Neural progenitor cell (in vitro differentiated cells): ENCODE data around the gene CHMP1A.

Experiments
- EZH2 ChIP-seq: fragments of 200-600 bp; sonication (generic); IDR thresholded peaks from 2 replicates; pipeline ENCODE4 v1.6.1; 2017; ENCODE audit warnings: antibody characterized with exemption, mild to moderate bottlenecking, moderate library complexity
- EZH2phosphoT487 ChIP-seq: fragments of 200-600 bp; sonication (generic); IDR thresholded peaks from 2 replicates; pipeline ENCODE4 v1.6.1; 2017; ENCODE audit warnings: antibody characterized with exemption
- TF ChIP-seq, protein P1 (sequence below): fragments of 200-600 bp; sonication (generic); IDR thresholded peaks from 2 replicates; pipeline ENCODE4 v1.5.1; 2017; ENCODE audit warnings: antibody characterized with exemption, mild to moderate bottlenecking

DNA sequence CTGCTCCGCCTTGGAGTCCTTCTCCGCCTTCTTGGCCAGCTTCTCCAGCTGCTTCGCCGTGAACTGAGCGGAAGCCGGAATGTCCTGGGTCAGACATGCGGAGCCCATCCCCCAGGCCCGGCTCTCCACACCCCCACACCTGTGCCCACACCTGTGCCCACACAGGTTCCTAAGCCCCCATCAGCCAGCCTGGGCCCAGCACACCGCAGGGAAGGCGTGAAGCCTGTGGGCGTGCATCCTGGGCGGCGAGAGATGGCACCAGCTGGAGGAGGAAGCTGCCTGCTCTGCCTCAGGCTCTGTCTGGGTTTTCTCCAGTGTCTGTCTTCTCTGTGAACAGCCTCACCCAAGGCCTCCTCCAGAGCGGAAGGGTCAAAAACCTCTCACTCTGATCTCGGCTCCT, 5.9 kb downstream of the CHMP1A start:
- TF ChIP-seq, protein P1, sequence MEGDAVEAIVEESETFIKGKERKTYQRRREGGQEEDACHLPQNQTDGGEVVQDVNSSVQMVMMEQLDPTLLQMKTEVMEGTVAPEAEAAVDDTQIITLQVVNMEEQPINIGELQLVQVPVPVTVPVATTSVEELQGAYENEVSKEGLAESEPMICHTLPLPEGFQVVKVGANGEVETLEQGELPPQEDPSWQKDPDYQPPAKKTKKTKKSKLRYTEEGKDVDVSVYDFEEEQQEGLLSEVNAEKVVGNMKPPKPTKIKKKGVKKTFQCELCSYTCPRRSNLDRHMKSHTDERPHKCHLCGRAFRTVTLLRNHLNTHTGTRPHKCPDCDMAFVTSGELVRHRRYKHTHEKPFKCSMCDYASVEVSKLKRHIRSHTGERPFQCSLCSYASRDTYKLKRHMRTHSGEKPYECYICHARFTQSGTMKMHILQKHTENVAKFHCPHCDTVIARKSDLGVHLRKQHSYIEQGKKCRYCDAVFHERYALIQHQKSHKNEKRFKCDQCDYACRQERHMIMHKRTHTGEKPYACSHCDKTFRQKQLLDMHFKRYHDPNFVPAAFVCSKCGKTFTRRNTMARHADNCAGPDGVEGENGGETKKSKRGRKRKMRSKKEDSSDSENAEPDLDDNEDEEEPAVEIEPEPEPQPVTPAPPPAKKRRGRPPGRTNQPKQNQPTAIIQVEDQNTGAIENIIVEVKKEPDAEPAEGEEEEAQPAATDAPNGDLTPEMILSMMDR, result no peak
- no peak for TF ChIP-seq EZH2
- TF ChIP-seq EZH2phosphoT487, result no peak
